ELF-1 (cell line): Measurements from ENCODE around the gene SIRT6.
"Not testable (repeated sequence)": the region's sequence is repeated elsewhere in the genome, so short reads cannot be mapped to it uniquely, and the experiment has no call there.

Experiments used
- DNase-seq: peaks from one replicate; pipeline ENCODE4 v3.0.0-alpha.2; 2016; ENCODE audit warnings: low read depth, low spot score

Gene SIRT6

GRCh38 chr19:4199699-4200293 lies 17.4 kb upstream of the SIRT6 start:
- peak; percentile 40 for DNase-seq

GRCh38 chr19:4198467-4199126 lies 16.2 kb upstream of the SIRT6 start:
- no peak for DNase-seq

GRCh38 chr19:4197625-4198466 lies 15.5 kb upstream of the SIRT6 start:
- no peak for DNase-seq

GRCh38 chr19:4197228-4197624 lies 14.9 kb upstream of the SIRT6 start:
- DNase-seq = no peak

GRCh38 chr19:4196587-4197148 lies 14.3 kb upstream of the SIRT6 start:
- DNase-seq = peak; percentile 24

GRCh38 chr19:4196009-4196408 lies 13.6 kb upstream of the SIRT6 start:
- DNase-seq = no peak

GRCh38 chr19:4194353-4194752 lies 12.0 kb upstream of the SIRT6 start:
- no peak for DNase-seq

GRCh38 chr19:4192537-4192936 lies 10.2 kb upstream of the SIRT6 start:
- DNase-seq = not testable (repeated sequence)

GRCh38 chr19:4189641-4190040 lies 7.3 kb upstream of the SIRT6 start:
- DNase-seq = no peak

- no peak for DNase-seq
Measured at GRCh38 chr19:4187313-4188122, 5.2 kb upstream of the SIRT6 start.

- peak; percentile 93 for DNase-seq
Measured at GRCh38 chr19:4186087-4186993, 4.0 kb upstream of the SIRT6 start.

GRCh38 chr19:4185413-4186086 lies 3.2 kb upstream of the SIRT6 start:
- DNase-seq = no peak

GRCh38 chr19:4184718-4185352 lies 2.5 kb upstream of the SIRT6 start:
- DNase-seq = no peak

- DNase-seq = no peak
Measured at GRCh38 chr19:4183967-4184717, 1.8 kb upstream of the SIRT6 start.

- DNase-seq = no peak
Measured at GRCh38 chr19:4181053-4181508, 1.3 kb downstream of the SIRT6 start.

GRCh38 chr19:4178990-4179389 lies 3.4 kb downstream of the SIRT6 start:
- no peak for DNase-seq

- no peak for DNase-seq
Measured at GRCh38 chr19:4177146-4177545, 5.2 kb downstream of the SIRT6 start.

GRCh38 chr19:4175669-4175931 lies 6.8 kb downstream of the SIRT6 start:
- no peak for DNase-seq
